Activated T-helper 1 cell treated with anti-CD3 and anti-CD28 coated beads, Interleukin-12 subunit alpha, Interleukin-12 subunit beta, Interleukin-2, Interleukin-4 antibody, amounts not matched to agents 30 ng/mL and 10 ng/mL and 1 ng/mL, durations not matched to agents 14 hours and 24 hours and 36 hours (primary cell): ENCODE results near the gene UBR7. TPM values are rescaled to one million over a fixed set of nuclear protein-coding genes. Genes with fewer than 3 reads are reported as not detected.
A peak's percentile ranks its signal among the peaks of the same experiment; 100 is the strongest.
"Not testable (repeated sequence)": the region's sequence is repeated elsewhere in the genome, so short reads cannot be mapped to it uniquely, and the experiment has no call there.

Experiments used
- DNase-seq: peaks from one replicate; pipeline ENCODE4 v3.0.0; 2021; ENCODE audit warnings: low spot score
- H3K27ac Mint-ChIP-seq: one replicate; pipeline ENCODE4 v1.8.0; 2021; ENCODE audit warnings: mild to moderate bottlenecking, mixed read lengths
- H3K27me3 Mint-ChIP-seq: one replicate; pipeline ENCODE4 v1.8.0; 2022; ENCODE audit warnings: mild to moderate bottlenecking, moderate library complexity, mixed read lengths; ENCODE audit not compliant: insufficient read depth
- H3K36me3 Mint-ChIP-seq: one replicate; pipeline ENCODE4 v1.8.0; 2021; ENCODE audit warnings: low read depth, mixed read lengths
- H3K4me1 Mint-ChIP-seq: one replicate; pipeline ENCODE4 v1.8.0; 2021; ENCODE audit warnings: low read depth, mixed read lengths
- H3K4me3 Mint-ChIP-seq: one replicate; pipeline ENCODE4 v1.8.0; 2021; ENCODE audit warnings: mild to moderate bottlenecking, moderate library complexity, mixed read lengths
- H3K9me3 Mint-ChIP-seq: one replicate; pipeline ENCODE4 v1.8.0; 2021; ENCODE audit warnings: mixed read lengths
- intact Hi-C: fragments of 100-400 bp; cut with micrococcal nuclease; formaldehyde crosslinking; loops from one replicate; pipeline ENCODE4 v1.15.1; 2024
- total RNA-seq: library from RNA; stranded (reverse); gene quantifications from 2 replicates; pipeline ENCODE4 v1.2.3, GENCODE V29; 2022

Gene UBR7
- total RNA-seq, 1 donor from 2014 or later = 30.1 TPM

DNA sequence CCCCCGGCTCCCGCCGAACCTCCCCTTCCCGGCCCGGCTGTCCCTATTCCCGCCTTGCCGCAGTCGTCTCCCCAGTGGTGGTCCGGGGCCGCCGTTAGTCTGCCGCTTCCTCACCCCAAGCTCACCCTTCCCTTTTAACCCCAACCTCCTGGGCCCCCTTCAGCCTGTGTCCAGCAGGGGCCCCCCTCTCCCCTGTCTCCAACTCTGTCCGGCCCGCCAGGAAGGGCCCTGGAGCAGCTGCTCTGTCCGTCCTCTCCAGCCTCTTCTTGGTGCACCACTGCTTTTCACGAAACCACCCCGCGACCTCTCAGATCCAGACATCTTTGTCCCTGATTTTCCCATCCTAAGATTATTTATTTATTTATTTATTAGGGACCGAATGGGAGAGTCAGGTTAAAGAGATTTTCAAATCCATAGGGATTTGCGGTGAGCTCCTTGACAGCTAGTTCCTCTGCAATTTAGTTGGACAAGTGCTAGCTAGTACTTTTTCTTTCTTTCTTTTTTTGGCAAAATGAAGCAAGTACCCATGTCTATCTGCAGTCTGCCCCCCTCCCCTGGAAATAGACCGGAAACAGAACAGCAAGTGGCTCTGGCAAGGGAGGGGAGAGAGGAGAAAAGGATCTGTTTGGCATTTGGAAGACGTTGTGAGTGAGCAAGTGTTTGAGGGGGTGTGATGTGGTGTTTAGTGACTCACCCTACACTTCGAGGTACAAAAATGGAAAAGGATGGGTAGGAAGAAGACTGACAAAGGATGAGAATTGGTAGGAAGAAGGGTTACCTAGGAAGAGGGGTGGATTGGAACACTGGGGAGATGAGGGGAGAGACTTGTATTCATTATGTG is 632 bp downstream of the UBR7 start:
- intact Hi-C loops = loop anchor here (1.0 to 5.0 kb wide), 5 partner anchors 12 to 413 kb away; partner anchors contain the start of genes GOLGA5 and LYSET
- peak overlapping the region; percentile 54 for H3K27ac Mint-ChIP-seq
- H3K27me3 Mint-ChIP-seq = no peaks in the 10 kb centered on the region
- H3K36me3 Mint-ChIP-seq = peaks cover 23% of the 10 kb centered on the region
- H3K9me3 Mint-ChIP-seq = no peaks in the 10 kb centered on the region
- H3K4me1 Mint-ChIP-seq = peaks cover 48% of the 10 kb centered on the region
- peak overlapping the region; percentile 99 for H3K4me3 Mint-ChIP-seq
- DNase-seq = no peak

DNA sequence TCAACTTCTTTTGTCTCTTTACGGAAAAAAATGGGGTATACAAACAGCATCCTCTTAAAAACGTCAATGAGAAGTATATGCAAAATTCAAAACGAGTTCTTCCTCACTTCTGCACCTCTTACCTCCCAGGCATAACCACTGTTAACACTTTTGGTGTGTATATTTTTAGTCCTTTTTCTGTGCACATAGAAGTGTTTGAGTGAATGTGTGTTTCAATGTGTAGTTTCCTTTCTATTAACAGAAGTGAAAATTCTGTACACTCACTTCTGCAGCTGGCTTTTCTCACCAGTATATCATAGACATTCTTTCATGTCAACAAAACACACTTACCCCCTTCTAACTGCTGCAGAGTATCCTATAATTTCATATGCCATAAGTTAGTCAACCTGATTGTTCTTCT is 5.4 kb downstream of the UBR7 start:
- no peak overlapping the region for H3K4me3 Mint-ChIP-seq
- DNase-seq = no peak
- peaks cover 29% of the 10 kb centered on the region for H3K36me3 Mint-ChIP-seq
- H3K9me3 Mint-ChIP-seq = no peaks in the 10 kb centered on the region
- intact Hi-C loops = no loop called here
- peaks cover 26% of the 10 kb centered on the region for H3K4me1 Mint-ChIP-seq
- no peak overlapping the region for H3K27ac Mint-ChIP-seq
- no peaks in the 10 kb centered on the region for H3K27me3 Mint-ChIP-seq

DNA sequence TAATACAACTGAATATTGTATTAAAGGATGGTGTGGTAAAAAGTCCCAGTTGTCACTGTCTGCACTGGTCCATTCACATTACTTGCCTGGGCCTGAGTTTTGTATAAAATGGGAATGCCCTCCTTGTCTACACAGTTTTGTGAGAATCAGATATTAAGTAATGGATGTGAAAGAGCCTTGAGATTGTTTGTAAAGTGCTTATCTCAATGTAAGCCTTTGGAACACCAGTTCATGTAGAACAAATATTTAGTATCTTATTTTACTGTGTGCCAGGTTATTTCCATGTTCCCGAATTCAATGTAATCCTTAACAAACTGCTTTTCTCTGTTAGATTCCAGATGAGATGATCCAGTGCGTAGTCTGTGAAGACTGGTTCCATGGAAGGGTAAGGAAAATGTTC is 7.5 kb downstream of the UBR7 start:
- H3K4me1 Mint-ChIP-seq = peaks cover 7% of the 10 kb centered on the region
- no peaks in the 10 kb centered on the region for H3K27me3 Mint-ChIP-seq
- no peak overlapping the region for H3K4me3 Mint-ChIP-seq

DNA sequence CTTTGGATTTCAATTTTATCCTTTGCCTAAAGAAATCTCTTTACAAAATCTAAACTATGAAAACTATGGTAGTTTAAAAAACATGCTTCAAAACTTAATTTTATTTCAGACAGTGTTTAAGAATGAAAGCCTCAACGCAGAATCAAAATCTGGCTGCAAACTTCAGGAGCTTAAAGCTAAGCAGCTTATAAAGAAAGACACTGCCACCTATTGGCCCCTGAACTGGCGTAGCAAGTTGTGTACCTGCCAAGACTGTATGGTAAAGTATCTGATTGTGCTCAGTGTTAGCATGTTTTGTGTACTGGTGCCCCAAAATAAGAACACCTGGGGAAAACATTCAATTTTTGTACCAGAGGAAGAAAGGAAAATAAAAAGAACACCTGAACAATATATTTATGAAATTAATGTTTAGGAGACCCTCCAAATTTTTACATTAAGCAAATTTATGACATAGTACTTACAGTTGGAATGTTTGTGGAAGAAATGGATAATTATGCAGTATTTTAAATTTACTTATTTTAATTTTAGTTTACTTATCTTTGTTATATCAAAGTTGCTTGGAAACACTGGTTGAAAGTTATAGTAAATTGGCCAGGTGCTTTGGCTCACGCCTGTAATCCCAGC is 12.2 kb downstream of the UBR7 start:
- peak; percentile 14 for DNase-seq
- no peaks in the 10 kb centered on the region for H3K9me3 Mint-ChIP-seq
- H3K27ac Mint-ChIP-seq = no peak overlapping the region
- intact Hi-C loops = loop anchor here (1.0 kb wide), 4 partner anchors 11 to 267 kb away; partner anchors contain the start of gene LYSET
- H3K27me3 Mint-ChIP-seq = no peaks in the 10 kb centered on the region
- H3K36me3 Mint-ChIP-seq = peaks cover 29% of the 10 kb centered on the region
- H3K4me1 Mint-ChIP-seq = no peaks in the 10 kb centered on the region
- no peak overlapping the region for H3K4me3 Mint-ChIP-seq

More for the DNA sequence above, 7.5 kb downstream of the UBR7 start:
- H3K27ac Mint-ChIP-seq = no peak overlapping the region
- peaks cover 32% of the 10 kb centered on the region for H3K36me3 Mint-ChIP-seq
- intact Hi-C loops = no loop called here
- H3K9me3 Mint-ChIP-seq = no peaks in the 10 kb centered on the region
- DNase-seq = no peak

DNA sequence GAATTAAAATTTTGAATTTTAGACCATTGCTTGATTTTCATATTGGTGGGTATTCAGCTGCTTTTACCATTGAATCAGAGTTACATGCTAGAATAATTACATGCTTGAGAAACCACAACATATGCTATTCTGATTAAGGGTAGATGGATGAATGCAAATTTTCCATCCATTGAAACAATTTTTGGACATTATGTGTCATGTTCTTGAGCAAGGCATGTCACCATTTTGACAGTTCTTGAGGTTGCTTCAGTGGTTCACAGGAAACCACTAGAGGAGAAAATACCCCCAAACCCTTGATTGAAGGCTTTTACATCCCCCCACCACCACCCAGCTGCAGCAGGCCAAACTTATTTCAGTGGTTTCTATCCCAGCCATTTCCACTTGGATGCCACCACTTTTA is 13.5 kb downstream of the UBR7 start:
- DNase-seq = no peak
- Mint-ChIP-seq H3K4me1 (no peaks in the 10 kb centered on the region), H3K27ac (no peak overlapping the region), H3K36me3 (peaks cover 29% of the 10 kb centered on the region), H3K27me3 (no peaks in the 10 kb centered on the region), H3K4me3 (no peak overlapping the region), H3K9me3 (no peaks in the 10 kb centered on the region)
- intact Hi-C loops = no loop called here

DNA sequence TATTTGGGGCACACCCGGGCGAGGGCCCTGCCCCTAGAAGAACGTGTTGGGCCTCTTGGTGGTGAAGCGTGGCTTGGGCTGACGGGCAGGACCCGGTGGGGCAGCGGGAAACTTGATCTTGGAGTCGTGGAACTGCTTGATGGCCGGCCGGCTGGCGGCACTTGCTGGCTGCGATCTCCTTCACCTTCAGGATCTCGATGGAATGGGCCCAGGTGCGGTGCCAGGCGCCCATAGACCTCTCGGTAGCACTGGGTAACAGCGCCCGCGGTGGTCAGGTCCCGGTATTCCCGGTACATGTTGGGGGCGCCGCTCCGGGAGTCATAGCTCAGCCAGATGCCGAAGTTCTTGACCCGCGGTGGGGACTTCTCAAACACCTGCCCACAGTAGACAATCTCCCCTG is 16.5 kb downstream of the UBR7 start:
- no peaks in the 10 kb centered on the region for H3K9me3 Mint-ChIP-seq
- intact Hi-C loops = no loop called here
- no peak overlapping the region for H3K4me3 Mint-ChIP-seq
- H3K36me3 Mint-ChIP-seq = peaks cover 39% of the 10 kb centered on the region
- H3K27me3 Mint-ChIP-seq = no peaks in the 10 kb centered on the region
- H3K4me1 Mint-ChIP-seq = no peaks in the 10 kb centered on the region
- H3K27ac Mint-ChIP-seq = no peak overlapping the region
- no peak for DNase-seq

DNA sequence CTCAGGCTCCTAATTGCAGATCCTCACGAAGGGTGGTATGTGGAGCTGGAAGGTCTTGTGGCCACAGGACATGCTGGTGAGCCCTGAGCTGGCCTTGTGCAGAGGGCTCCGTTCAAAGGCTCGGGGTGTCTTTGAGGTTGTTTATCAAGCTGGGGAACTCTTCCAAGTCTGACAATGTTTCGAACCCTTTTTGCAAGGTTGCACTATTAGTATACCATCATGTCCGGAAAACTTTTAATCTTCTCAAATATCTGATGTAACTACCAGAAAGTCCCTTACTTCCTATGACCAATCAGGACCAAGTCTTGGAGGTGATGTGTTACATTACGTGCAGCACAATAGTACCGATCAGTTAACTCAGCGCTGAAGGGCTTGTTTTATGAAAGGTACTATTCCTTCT is 21.5 kb downstream of the UBR7 start:
- Mint-ChIP-seq H3K4me3 (no peak overlapping the region), H3K36me3 (peaks cover 28% of the 10 kb centered on the region), H3K27me3 (peaks cover 6% of the 10 kb centered on the region), H3K9me3 (no peaks in the 10 kb centered on the region), H3K27ac (no peak overlapping the region), H3K4me1 (peaks cover 8% of the 10 kb centered on the region)
- intact Hi-C loops = no loop called here
- no peak for DNase-seq

DNA sequence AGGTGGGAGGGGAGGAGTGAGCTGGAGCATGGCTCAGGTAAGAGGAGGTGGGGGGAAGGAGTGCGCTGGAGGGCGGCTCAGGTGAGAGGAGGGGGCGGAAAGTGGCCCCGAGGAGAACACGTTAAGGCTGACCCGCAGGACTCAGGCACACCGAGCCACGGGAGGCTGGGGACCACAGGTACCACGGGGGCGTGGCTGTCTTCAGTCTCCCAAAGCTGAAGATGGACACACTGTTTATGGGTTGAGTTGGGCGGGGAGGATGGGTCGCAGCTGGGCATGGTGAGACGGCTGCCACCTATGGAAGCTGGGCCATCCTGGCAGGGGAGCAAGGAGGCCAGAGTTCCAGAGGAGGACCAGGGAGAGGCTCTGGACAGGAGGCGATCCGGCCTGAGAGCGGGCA is 23.5 kb downstream of the UBR7 start:
- Mint-ChIP-seq H3K9me3 (no peaks in the 10 kb centered on the region), H3K36me3 (peaks cover 23% of the 10 kb centered on the region), H3K27ac (no peak overlapping the region), H3K4me3 (peak overlapping the region; percentile 72), H3K4me1 (peaks cover 8% of the 10 kb centered on the region), H3K27me3 (peaks cover 8% of the 10 kb centered on the region)
- no peak for DNase-seq
- intact Hi-C loops = no loop called here

DNA sequence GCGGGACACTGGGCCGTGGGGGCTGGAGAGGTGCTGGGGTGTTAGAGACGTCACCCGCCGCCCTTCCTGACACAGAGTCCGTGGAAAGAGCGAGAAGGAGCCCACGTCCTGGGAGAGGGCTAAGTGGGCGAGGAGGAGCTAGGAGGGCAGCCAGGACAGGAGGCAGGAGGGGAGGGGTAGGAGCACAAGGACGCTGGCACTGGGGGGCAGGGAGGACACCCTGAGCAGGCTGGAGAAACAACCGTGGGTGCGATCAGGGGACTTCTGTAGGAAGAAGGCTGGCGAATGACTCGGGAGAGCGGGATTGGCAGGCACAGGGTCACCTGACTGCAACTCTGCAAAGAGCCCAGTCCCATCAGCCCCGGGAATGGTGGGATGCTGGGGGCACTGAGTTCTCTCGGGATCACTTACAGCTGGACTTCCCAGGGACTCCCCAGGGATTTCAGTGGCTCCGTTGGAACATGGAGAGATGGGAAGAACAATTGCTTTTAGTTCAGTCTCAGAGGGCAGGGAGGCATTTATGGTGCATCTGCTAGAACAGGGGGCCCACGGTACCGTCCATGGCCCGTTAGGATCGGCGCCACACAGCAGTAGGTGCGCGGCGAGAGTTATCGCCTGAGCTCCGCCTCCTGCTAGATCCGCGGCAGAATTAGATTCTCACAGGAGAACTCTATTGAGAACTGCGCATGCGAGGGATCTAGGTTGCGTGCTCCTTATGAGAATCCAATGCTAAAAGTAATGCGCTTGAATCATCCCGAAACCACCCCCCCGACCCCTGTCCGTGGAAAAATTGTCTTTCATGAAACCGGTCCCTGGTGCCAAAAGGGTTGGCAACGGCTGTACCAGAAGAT is 24.3 kb downstream of the UBR7 start:
- intact Hi-C loops = no loop called here
- no peaks in the 10 kb centered on the region for H3K9me3 Mint-ChIP-seq
- H3K36me3 Mint-ChIP-seq = peaks cover 15% of the 10 kb centered on the region
- H3K4me1 Mint-ChIP-seq = peaks cover 8% of the 10 kb centered on the region
- DNase-seq = no peak
- peaks cover 8% of the 10 kb centered on the region for H3K27me3 Mint-ChIP-seq
- H3K27ac Mint-ChIP-seq = peak overlapping the region; percentile 18
- H3K4me3 Mint-ChIP-seq = peak overlapping the region; percentile 72

DNA sequence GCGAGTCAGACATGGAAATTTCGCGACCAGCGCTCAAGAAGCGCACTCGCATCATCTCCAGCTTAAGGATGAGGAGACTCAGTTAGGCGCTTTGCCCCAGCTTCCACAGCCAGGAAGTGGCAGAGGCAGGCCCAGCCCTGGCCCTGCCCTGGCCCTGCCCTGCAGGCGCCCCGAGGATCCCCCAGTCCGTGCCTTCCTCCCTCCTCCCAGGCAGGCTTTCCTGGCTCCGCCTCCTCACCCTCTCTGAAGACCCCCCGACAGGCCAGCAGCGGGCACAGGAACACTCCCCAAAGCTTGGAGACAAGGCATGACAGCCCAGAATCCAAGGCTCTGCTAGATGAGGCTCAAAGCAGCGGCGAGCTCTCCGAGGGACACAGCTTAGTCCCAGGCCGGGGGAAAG is 25.1 kb downstream of the UBR7 start:
- no peak overlapping the region for H3K4me3 Mint-ChIP-seq
- peaks cover 11% of the 10 kb centered on the region for H3K36me3 Mint-ChIP-seq
- intact Hi-C loops = no loop called here
- no peaks in the 10 kb centered on the region for H3K9me3 Mint-ChIP-seq
- H3K27me3 Mint-ChIP-seq = peaks cover 8% of the 10 kb centered on the region
- no peak for DNase-seq
- H3K27ac Mint-ChIP-seq = no peak overlapping the region
- peaks cover 8% of the 10 kb centered on the region for H3K4me1 Mint-ChIP-seq

DNA sequence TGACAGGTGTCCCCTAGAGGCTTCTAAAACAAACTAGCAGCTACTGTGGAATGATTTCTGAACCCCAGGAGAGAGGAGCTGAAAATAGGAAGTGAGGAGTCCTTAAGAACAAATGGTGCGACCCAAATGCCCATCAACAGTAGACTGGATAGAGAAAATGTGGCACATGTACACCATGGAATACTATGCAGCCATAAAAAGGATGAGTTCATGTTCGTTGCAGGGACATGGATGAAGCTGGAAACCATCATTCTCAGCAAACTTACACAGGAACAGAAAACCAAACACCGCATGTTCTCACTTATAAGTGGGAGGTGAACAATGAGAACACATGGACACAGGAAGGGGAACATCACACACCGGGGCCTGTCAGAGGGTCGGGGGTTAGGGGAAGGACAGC is 26.0 kb downstream of the UBR7 start:
- DNase-seq, H3K27ac Mint-ChIP-seq, H3K27me3 Mint-ChIP-seq, H3K9me3 Mint-ChIP-seq, intact Hi-C loops, H3K36me3 Mint-ChIP-seq, H3K4me1 Mint-ChIP-seq, H3K4me3 Mint-ChIP-seq: not testable (repeated sequence)

DNA sequence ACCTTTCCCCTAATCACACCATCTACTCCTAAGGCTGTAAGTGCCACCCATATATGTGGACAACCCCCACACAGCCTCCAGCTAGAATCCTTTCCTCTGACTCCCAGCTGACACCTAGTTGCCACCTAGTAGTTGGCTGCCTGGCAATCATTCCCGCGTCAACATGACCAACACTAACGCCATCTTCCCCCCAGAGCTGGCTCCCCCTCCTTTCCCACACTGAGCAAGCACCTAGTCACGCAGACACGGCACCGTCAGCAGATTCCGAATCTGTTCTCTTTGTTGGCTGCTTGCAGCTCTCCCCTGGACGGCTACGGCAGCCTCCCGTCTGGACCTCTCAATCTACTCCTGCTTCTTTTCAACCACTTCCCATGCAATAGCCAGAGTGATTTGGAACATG is 27.7 kb downstream of the UBR7 start:
- H3K36me3 Mint-ChIP-seq = no peaks in the 10 kb centered on the region
- peaks cover 8% of the 10 kb centered on the region for H3K27me3 Mint-ChIP-seq
- intact Hi-C loops = no loop called here
- no peak overlapping the region for H3K4me3 Mint-ChIP-seq
- no peak overlapping the region for H3K27ac Mint-ChIP-seq
- peaks cover 8% of the 10 kb centered on the region for H3K4me1 Mint-ChIP-seq
- DNase-seq = no peak
- no peaks in the 10 kb centered on the region for H3K9me3 Mint-ChIP-seq
